ENCODE measurements around the gene GRIK4.
A peak's percentile ranks its signal among the peaks of the same experiment; 100 is the strongest.
"Not testable (repeated sequence)": the region's sequence is repeated elsewhere in the genome, so short reads cannot be mapped to it uniquely, and the experiment has no call there.

Gene GRIK4

GRCh38 chr11:120775986-120776951 lies 264.7 kb downstream of the GRIK4 start:
- DNase-seq (ENCODE audit: low read depth in 2 of 2) = no peak

- DNase-seq (ENCODE audit: low read depth in 2 of 2) = no peak
These were observed 267.3 kb downstream of the GRIK4 start for GRCh38 chr11:120778685-120779490.

GRCh38 chr11:120780239-120780638 lies 268.7 kb downstream of the GRIK4 start:
- no peak for DNase-seq (ENCODE audit: low read depth in 2 of 2)

- no peak for DNase-seq (ENCODE audit: low read depth in 2 of 2)
These were observed 270.1 kb downstream of the GRIK4 start for GRCh38 chr11:120781486-120782120.

- DNase-seq (ENCODE audit: low read depth in 2 of 2) = no peak
These were observed 273.2 kb downstream of the GRIK4 start for GRCh38 chr11:120784566-120785251.

- DNase-seq (ENCODE audit: low read depth in 2 of 2) = no peak
These were observed 274.0 kb downstream of the GRIK4 start for GRCh38 chr11:120785576-120785975.

GRCh38 chr11:120786206-120786735 lies 274.7 kb downstream of the GRIK4 start:
- no peak for DNase-seq (ENCODE audit: low read depth in 2 of 2)

- not testable (repeated sequence) for DNase-seq (ENCODE audit: low read depth in 2 of 2)
These were observed 275.7 kb downstream of the GRIK4 start for GRCh38 chr11:120787224-120787623.

GRCh38 chr11:120789391-120789790 lies 277.8 kb downstream of the GRIK4 start:
- no peak for DNase-seq (ENCODE audit: low read depth in 2 of 2)

GRCh38 chr11:120792306-120792705 lies 280.8 kb downstream of the GRIK4 start:
- DNase-seq (ENCODE audit: low read depth in 2 of 2) = no peak

- DNase-seq (ENCODE audit: low read depth in 2 of 2) = no peak
These were observed 281.6 kb downstream of the GRIK4 start for GRCh38 chr11:120793150-120793549.

- no peak for DNase-seq (ENCODE audit: low read depth in 2 of 2)
These were observed 282.4 kb downstream of the GRIK4 start for GRCh38 chr11:120793806-120794479.

- no peak for DNase-seq (ENCODE audit: low read depth in 2 of 2)
These were observed 283.2 kb downstream of the GRIK4 start for GRCh38 chr11:120794748-120795147.

GRCh38 chr11:120795185-120795584 lies 283.6 kb downstream of the GRIK4 start:
- no peak for DNase-seq (ENCODE audit: low read depth in 2 of 2)

- no peak for DNase-seq (ENCODE audit: low read depth in 2 of 2)
These were observed 285.6 kb downstream of the GRIK4 start for GRCh38 chr11:120797143-120797542.

GRCh38 chr11:120798854-120799253 lies 287.3 kb downstream of the GRIK4 start:
- no peak for DNase-seq (ENCODE audit: low read depth in 2 of 2)

GRCh38 chr11:120800206-120800605 lies 288.7 kb downstream of the GRIK4 start:
- no peak for DNase-seq (ENCODE audit: low read depth in 2 of 2)

GRCh38 chr11:120801801-120802689 lies 290.5 kb downstream of the GRIK4 start:
- DNase-seq (ENCODE audit: low read depth in 2 of 2) = peak in 1 of 2 experiments; percentile 2

- DNase-seq (ENCODE audit: low read depth in 2 of 2) = no peak
These were observed 294.5 kb downstream of the GRIK4 start for GRCh38 chr11:120805960-120806555.

Measured in fibroblast of skin of left biceps (primary cell).